SJSA1 (cell line): Measurements from ENCODE around the gene SNRPD1. TPM values are rescaled to one million over a fixed set of nuclear protein-coding genes. Genes with fewer than 3 reads are reported as not detected.
"Not testable (repeated sequence)": the region's sequence is repeated elsewhere in the genome, so short reads cannot be mapped to it uniquely, and the experiment has no call there.

ENCODE experiments used
- DNase-seq, 2 experiments: peaks; one replicate each; pipeline ENCODE4 v3.0.0-alpha.2; 2015 to 2020; ENCODE audit warnings: low spot score in 2 of 2, low read depth in 1 of 2
- H3K27ac ChIP-seq: fragments of 250-450 bp; sonication (Bioruptor Pico); 2 replicates; pipeline ENCODE4 v1.5.1; 2020; ENCODE audit warnings: mild to moderate bottlenecking, moderate library complexity
- H3K27me3 ChIP-seq: fragments of 250-450 bp; sonication (Bioruptor Pico); replicated peaks from 2 replicates; pipeline ENCODE4 v1.5.1; 2020; ENCODE audit warnings: mild to moderate bottlenecking, moderate library complexity
- H3K36me3 ChIP-seq: fragments of 250-450 bp; sonication (Bioruptor Pico); 2 replicates; pipeline ENCODE4 v1.5.1; 2020; ENCODE audit warnings: mild to moderate bottlenecking
- H3K4me1 ChIP-seq: fragments of 250-450 bp; sonication (Bioruptor Pico); replicated peaks from 2 replicates; pipeline ENCODE4 v1.6.1; 2021; ENCODE audit warnings: mild to moderate bottlenecking
- H3K4me3 ChIP-seq: fragments of 250-450 bp; sonication (Bioruptor Pico); 2 replicates; pipeline ENCODE4 v1.5.1; 2020; ENCODE audit warnings: mild to moderate bottlenecking
- H3K9me3 ChIP-seq: fragments of 250-450 bp; sonication (Bioruptor Pico); replicated peaks from 2 replicates; pipeline ENCODE4 v1.5.1; 2020; ENCODE audit warnings: mild to moderate bottlenecking
- total RNA-seq: library from RNA; depleted of rRNA; stranded (reverse); fragments of >200 nt; shearing (Covaris generic); gene quantifications from 2 replicates; pipeline ENCODE4 v1.2.3, GENCODE V29; 2014; rRNA removed

SNRPD1 gene
- total RNA-seq, 1 experiment from 2014 or later, result 52.2 TPM

- no peak for DNase-seq
- Histone ChIP-seq H3K9me3 (no peaks in the 10 kb centered on the region), H3K4me3 (no peak overlapping the region), H3K36me3 (peaks cover 11% of the 10 kb centered on the region), H3K4me1 (no peaks in the 10 kb centered on the region; the same call in 1 of the 2 replicates), H3K27me3 (no peaks in the 10 kb centered on the region), H3K27ac (no peak overlapping the region)
Observed at GRCh38 chr18:21660078-21660477, 48.0 kb downstream of the SNRPD1 start.

GRCh38 chr18:21662581-21662980 is 50.5 kb downstream of the SNRPD1 start:
- Histone ChIP-seq H3K4me1 (no peaks in the 10 kb centered on the region), H3K27me3 (no peaks in the 10 kb centered on the region), H3K9me3 (no peaks in the 10 kb centered on the region), H3K27ac (no peak overlapping the region), H3K36me3 (peaks cover 11% of the 10 kb centered on the region), H3K4me3 (no peak overlapping the region)
- DNase-seq, result no peak

GRCh38 chr18:21663578-21663977 is 51.5 kb downstream of the SNRPD1 start:
- H3K9me3 ChIP-seq, result no peaks in the 10 kb centered on the region
- H3K27me3 ChIP-seq, result no peaks in the 10 kb centered on the region
- no peak overlapping the region for H3K4me3 ChIP-seq
- no peak overlapping the region for H3K27ac ChIP-seq
- H3K36me3 ChIP-seq, result peaks cover 11% of the 10 kb centered on the region
- DNase-seq, result no peak
- no peaks in the 10 kb centered on the region for H3K4me1 ChIP-seq

- peaks cover 11% of the 10 kb centered on the region for H3K36me3 ChIP-seq
- no peaks in the 10 kb centered on the region for H3K4me1 ChIP-seq
- no peaks in the 10 kb centered on the region for H3K27me3 ChIP-seq
- DNase-seq, result no peak
- H3K4me3 ChIP-seq, result no peak overlapping the region
- H3K27ac ChIP-seq, result no peak overlapping the region
- no peaks in the 10 kb centered on the region for H3K9me3 ChIP-seq
Observed at GRCh38 chr18:21664069-21664468, 52.0 kb downstream of the SNRPD1 start.

GRCh38 chr18:21669736-21670285 is 57.7 kb downstream of the SNRPD1 start:
- no peak for DNase-seq
- H3K27ac ChIP-seq, result no peak overlapping the region

GRCh38 chr18:21672521-21673267 is 60.6 kb downstream of the SNRPD1 start:
- H3K27ac ChIP-seq, result no peak overlapping the region
- no peak for DNase-seq

More at GRCh38 chr18:21669736-21670285, 57.7 kb downstream of the SNRPD1 start:
- H3K27me3 ChIP-seq, result no peaks in the 10 kb centered on the region
- no peaks in the 10 kb centered on the region for H3K4me1 ChIP-seq
- H3K4me3 ChIP-seq, result no peak overlapping the region
- no peaks in the 10 kb centered on the region for H3K9me3 ChIP-seq
- H3K36me3 ChIP-seq, result peaks cover 8% of the 10 kb centered on the region; the same call in 1 of the 2 replicates

GRCh38 chr18:21675354-21675753 is 63.2 kb downstream of the SNRPD1 start:
- peaks cover 15% of the 10 kb centered on the region for H3K4me1 ChIP-seq
- DNase-seq, result peak in 1 of 2 experiments; percentile 13
- not testable (repeated sequence) for H3K36me3 ChIP-seq

More at GRCh38 chr18:21672521-21673267, 60.6 kb downstream of the SNRPD1 start:
- Histone ChIP-seq H3K27me3 (no peaks in the 10 kb centered on the region), H3K4me3 (no peak overlapping the region), H3K4me1 (peaks cover 8% of the 10 kb centered on the region), H3K36me3 (peaks cover 8% of the 10 kb centered on the region; the same call in 1 of the 2 replicates), H3K9me3 (no peaks in the 10 kb centered on the region)

GRCh38 chr18:21678859-21679258 is 66.7 kb downstream of the SNRPD1 start:
- H3K9me3 ChIP-seq, result no peaks in the 10 kb centered on the region
- peak in 1 of 2 experiments; percentile 12 for DNase-seq

More at GRCh38 chr18:21675354-21675753, 63.2 kb downstream of the SNRPD1 start:
- not testable (repeated sequence) for H3K27me3 ChIP-seq, H3K9me3 ChIP-seq, H3K4me3 ChIP-seq, H3K27ac ChIP-seq

GRCh38 chr18:21680161-21680560 is 68.0 kb downstream of the SNRPD1 start:
- Histone ChIP-seq H3K4me1 (peaks cover 18% of the 10 kb centered on the region), H3K9me3 (no peaks in the 10 kb centered on the region), H3K36me3 (peaks cover 5% of the 10 kb centered on the region; the same call in 1 of the 2 replicates), H3K27ac (no peak overlapping the region), H3K27me3 (no peaks in the 10 kb centered on the region), H3K4me3 (no peak overlapping the region)
- DNase-seq, result no peak

More at GRCh38 chr18:21678859-21679258, 66.7 kb downstream of the SNRPD1 start:
- Histone ChIP-seq H3K4me3 (no peak overlapping the region), H3K27ac (no peak overlapping the region), H3K27me3 (no peaks in the 10 kb centered on the region), H3K36me3 (no peaks in the 10 kb centered on the region; the same call in 1 of the 2 replicates), H3K4me1 (peaks cover 18% of the 10 kb centered on the region)

- no peaks in the 10 kb centered on the region for H3K27me3 ChIP-seq
- peak overlapping the region; percentile 63 for H3K27ac ChIP-seq
- peaks cover 10% of the 10 kb centered on the region; the same call in 1 of the 2 replicates for H3K4me1 ChIP-seq
- peak in 1 of 2 experiments; percentile 56 for DNase-seq
- H3K4me3 ChIP-seq, result peak overlapping the region; percentile 31
- H3K9me3 ChIP-seq, result no peaks in the 10 kb centered on the region
- H3K36me3 ChIP-seq, result peaks cover 9% of the 10 kb centered on the region; the same call in 1 of the 2 replicates
Observed at GRCh38 chr18:21682371-21683051, 70.4 kb downstream of the SNRPD1 start.

Other genes starting within 250 kb of the SNRPD1 start
- 14.8 and 15.3 TPM in 2 replicates for gene ESCO1, start 11.6 kb upstream of the SNRPD1 start, total RNA-seq
- gene ABHD3, start 92.5 kb downstream of the SNRPD1 start, total RNA-seq, result 21.9 and 36.7 TPM in 2 replicates
- gene MIB1, start 128.5 kb downstream of the SNRPD1 start, total RNA-seq, result 53.0 and 65.4 TPM in 2 replicates